HG03520 (cell line): ENCODE results near the gene EEF1AKMT3.

Experiments used
- ATAC-seq: cut with Tn5 transposase; IDR thresholded peaks from one replicate; pipeline ENCODE4 v1.9.1; 2021; ENCODE audit warnings: mild to moderate bottlenecking, moderate library complexity; ENCODE audit not compliant: unreplicated experiment

The EEF1AKMT3 gene

GRCh38 chr12:57772429-57773322 is at the start of gene EEF1AKMT3:
EEF1AKMT3 (plus strand) TSS chr12:57772614; CDS start chr12:57772725, 111 bp downstream.
- peak; percentile 4 for ATAC-seq

GRCh38 chr12:57722716-57723629 is 49.4 kb upstream of the EEF1AKMT3 start:
- no peak for ATAC-seq

- ATAC-seq, result no peak
Observed at GRCh38 chr12:57723630-57723962, 48.8 kb upstream of the EEF1AKMT3 start.

- ATAC-seq, result no peak
Observed at GRCh38 chr12:57724003-57724935, 48.1 kb upstream of the EEF1AKMT3 start.

GRCh38 chr12:57724936-57725740 is 47.3 kb upstream of the EEF1AKMT3 start:
- no peak for ATAC-seq

- ATAC-seq, result no peak
Observed at GRCh38 chr12:57725851-57726150, 46.6 kb upstream of the EEF1AKMT3 start.

GRCh38 chr12:57726151-57726883 is 46.1 kb upstream of the EEF1AKMT3 start:
- ATAC-seq, result no peak

- no peak for ATAC-seq
Observed at GRCh38 chr12:57726884-57727757, 45.3 kb upstream of the EEF1AKMT3 start.

GRCh38 chr12:57727758-57728395 is 44.5 kb upstream of the EEF1AKMT3 start:
- no peak for ATAC-seq

GRCh38 chr12:57729321-57729844 is 43.0 kb upstream of the EEF1AKMT3 start:
- ATAC-seq, result no peak

GRCh38 chr12:57730336-57731067 is 41.9 kb upstream of the EEF1AKMT3 start:
- ATAC-seq, result no peak

- ATAC-seq, result no peak
Observed at GRCh38 chr12:57731411-57732080, 40.9 kb upstream of the EEF1AKMT3 start.

- no peak for ATAC-seq
Observed at GRCh38 chr12:57732270-57732669, 40.1 kb upstream of the EEF1AKMT3 start.

- no peak for ATAC-seq
Observed at GRCh38 chr12:57732726-57733593, 39.5 kb upstream of the EEF1AKMT3 start.

- no peak for ATAC-seq
Observed at GRCh38 chr12:57733928-57734327, 38.5 kb upstream of the EEF1AKMT3 start.
